Fibroblast of lung (primary cell): ENCODE results near the gene IFT81.

Experiments
- EZH2 ChIP-seq: IDR thresholded peaks from 2 replicates; pipeline ENCODE4 v1.5.1; 2012; ENCODE audit warnings: low read length, control low read depth, mild to moderate bottlenecking; ENCODE audit errors: missing control alignments
- TF ChIP-seq, protein P1 (sequence below), 2 donors: IDR thresholded peaks in 1 of 2; conservative IDR thresholded peaks in 1 of 2; 1 replicate in 1 of 2; 2 replicates in 1 of 2; pipeline ENCODE4 v1.5.1; 2011 to 2012; ENCODE audit warnings: low read length in 2 of 2, control low read depth in 1 of 2, inconsistent platforms in 1 of 2, low read depth in 1 of 2, mild to moderate bottlenecking in 1 of 2

DNA sequence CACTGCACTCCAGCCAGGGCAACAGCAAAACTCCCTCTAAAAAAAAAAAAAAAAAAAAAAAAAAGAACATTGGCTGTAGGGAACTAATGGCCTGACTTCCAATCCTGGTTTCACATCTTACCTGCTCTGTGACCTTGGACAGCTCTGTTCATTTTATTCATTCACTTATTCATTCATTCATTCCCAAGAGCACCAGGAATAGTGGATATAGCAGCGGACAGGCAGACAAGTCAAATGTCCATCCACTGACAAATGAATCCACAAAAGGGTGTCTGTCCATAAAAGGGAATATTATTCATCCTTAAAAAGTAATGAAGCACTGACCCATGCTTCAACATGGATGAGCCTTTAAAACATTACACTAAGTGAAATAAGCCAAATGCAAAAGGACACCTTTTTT lies 48.3 kb upstream of the IFT81 start:
- TF ChIP-seq, protein P1, sequence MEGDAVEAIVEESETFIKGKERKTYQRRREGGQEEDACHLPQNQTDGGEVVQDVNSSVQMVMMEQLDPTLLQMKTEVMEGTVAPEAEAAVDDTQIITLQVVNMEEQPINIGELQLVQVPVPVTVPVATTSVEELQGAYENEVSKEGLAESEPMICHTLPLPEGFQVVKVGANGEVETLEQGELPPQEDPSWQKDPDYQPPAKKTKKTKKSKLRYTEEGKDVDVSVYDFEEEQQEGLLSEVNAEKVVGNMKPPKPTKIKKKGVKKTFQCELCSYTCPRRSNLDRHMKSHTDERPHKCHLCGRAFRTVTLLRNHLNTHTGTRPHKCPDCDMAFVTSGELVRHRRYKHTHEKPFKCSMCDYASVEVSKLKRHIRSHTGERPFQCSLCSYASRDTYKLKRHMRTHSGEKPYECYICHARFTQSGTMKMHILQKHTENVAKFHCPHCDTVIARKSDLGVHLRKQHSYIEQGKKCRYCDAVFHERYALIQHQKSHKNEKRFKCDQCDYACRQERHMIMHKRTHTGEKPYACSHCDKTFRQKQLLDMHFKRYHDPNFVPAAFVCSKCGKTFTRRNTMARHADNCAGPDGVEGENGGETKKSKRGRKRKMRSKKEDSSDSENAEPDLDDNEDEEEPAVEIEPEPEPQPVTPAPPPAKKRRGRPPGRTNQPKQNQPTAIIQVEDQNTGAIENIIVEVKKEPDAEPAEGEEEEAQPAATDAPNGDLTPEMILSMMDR (conservative IDR thresholded peaks at IDR 0.05 in 1 of 2, IDR thresholded peaks at IDR 0.05 in 1 of 2; ENCODE audit: low read depth in 1 of 2, low read length in 2 of 2): no peak
- no peak for TF ChIP-seq EZH2
